HG02678 (cell line): ENCODE data around the gene IMMP2L.
"Not testable (repeated sequence)": the region's sequence is repeated elsewhere in the genome, so short reads cannot be mapped to it uniquely, and the experiment has no call there.

Experiments
- ATAC-seq: cut with Tn5 transposase; IDR thresholded peaks from one replicate; pipeline ENCODE4 v1.9.1; 2021; ENCODE audit warnings: mild to moderate bottlenecking, moderate library complexity; ENCODE audit not compliant: unreplicated experiment

IMMP2L gene

DNA sequence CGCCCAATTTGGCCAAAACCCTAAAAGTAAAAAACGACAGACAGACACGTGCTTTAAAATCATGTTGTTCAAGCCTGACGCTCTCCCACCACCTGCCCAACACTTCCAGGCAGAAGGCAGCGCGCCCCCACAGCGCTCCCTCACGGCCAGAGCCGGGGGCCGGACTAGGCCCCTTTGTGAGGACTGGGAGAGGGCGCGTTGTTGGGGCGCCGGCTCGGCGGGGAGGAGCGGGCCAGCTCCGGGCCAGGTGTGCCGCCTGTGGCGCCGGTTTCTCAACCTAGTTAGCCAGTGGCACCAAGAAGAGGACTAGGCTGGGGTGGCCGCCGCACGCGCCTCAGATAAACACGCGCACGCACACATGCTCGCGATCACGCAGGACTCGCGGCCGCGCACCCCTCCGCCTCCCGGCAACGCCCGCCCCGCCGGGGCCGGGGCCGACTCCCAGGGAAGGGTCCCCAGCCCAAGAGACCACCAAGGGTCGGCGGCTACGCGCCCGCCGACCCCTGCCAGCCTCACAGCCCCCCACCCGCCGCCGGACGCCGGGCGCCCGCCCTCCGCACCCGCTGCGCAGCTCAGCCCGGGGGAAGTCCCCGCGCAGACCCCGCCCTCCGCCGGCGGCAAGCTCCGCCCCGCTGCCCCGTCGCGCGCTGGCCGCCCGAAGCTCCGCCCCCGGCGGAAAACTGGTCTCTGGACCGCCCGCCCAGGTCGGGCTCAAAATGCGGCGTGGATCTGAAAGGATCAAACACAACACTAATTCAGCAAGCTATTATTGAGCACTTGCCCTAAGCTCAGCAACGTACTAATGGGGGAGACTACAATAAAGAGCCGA, at the start of gene IMMP2L:
Gene IMMP2L, minus strand, starts transcription at position 589 of the 829 bp plus-strand sequence.
- peak; percentile 83 for ATAC-seq

GRCh38 chr7:111609483-111610254, 47.4 kb upstream of the IMMP2L start:
- ATAC-seq, result not testable (repeated sequence)

GRCh38 chr7:111607621-111608020, 45.3 kb upstream of the IMMP2L start:
- no peak for ATAC-seq

DNA sequence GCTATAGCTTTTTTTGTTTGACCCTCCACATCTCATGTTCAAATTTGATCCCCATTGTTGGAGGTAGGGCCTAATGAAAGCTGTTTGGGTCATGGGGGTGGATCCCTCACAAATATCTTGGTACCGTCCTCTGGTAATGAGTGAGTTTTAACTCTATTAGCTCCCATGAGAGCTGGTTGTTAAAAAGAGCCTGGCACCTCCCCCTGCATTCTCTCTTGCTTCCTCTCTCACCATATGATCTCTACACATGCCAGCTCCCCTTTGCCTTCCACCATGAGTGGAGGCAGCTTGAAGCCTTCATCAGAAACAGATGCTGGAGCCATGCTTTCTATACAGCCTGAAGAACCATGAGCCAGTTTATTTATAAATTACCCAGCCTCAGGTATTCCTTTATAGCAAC, 43.0 kb upstream of the IMMP2L start:
- ATAC-seq, result no peak

- no peak for ATAC-seq
Measured at GRCh38 chr7:111600091-111600490, 37.8 kb upstream of the IMMP2L start.

- ATAC-seq, result no peak
Measured at GRCh38 chr7:111595780-111596179, 33.5 kb upstream of the IMMP2L start.

GRCh38 chr7:111594602-111595001, 32.3 kb upstream of the IMMP2L start:
- no peak for ATAC-seq

- no peak for ATAC-seq
Measured at GRCh38 chr7:111593343-111593742, 31.1 kb upstream of the IMMP2L start.

DNA sequence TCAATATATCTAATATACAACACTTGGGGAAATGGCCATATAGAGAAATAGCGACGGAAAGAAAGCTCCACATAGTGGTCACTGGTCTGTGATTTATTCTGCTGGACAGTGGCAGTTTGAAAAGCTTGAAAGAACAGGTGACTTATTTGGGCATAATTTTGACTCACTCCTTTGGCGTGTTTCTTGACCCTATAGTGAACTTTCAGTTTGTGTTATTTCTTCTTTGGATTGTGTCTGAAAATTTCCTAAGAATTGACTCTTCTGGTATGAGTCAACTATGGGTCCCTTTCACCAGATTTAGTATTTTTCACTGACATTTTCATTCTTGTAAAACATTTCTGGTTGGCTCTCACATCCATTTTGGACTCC, 25.8 kb upstream of the IMMP2L start:
- ATAC-seq, result no peak

DNA sequence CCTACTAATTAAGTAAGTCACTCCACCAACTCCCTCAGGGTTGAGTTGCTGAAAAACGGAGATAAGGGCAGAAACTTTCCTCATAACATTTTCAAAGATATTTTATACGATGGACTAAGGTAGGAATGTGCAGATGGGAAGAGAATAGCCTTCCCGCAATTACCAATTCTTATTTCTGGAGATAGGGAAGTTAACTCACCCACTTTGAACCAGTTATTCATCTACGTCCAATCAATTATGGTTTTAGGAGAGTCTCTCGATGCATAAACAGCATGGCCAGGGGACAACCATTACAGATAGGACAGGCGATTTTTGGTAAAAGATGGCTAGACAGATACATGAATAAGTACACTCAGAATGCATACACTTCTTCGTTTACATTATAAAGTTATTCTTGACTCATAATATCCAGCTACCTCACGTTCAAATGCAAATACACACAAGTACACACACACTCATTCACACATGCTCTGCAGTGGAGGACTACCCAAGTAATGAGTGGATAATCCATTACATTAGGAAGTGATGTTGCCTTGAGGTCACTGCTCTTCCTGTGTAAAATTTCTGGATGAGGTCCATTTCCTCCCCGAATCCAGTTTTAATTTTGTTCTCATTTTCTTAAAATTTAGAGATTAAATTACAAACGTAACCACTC, 25.2 kb upstream of the IMMP2L start:
- no peak for ATAC-seq

- no peak for ATAC-seq
Measured at GRCh38 chr7:111586711-111587409, 24.6 kb upstream of the IMMP2L start.

- not testable (repeated sequence) for ATAC-seq
Measured at GRCh38 chr7:111581784-111582488, 19.6 kb upstream of the IMMP2L start.

DNA sequence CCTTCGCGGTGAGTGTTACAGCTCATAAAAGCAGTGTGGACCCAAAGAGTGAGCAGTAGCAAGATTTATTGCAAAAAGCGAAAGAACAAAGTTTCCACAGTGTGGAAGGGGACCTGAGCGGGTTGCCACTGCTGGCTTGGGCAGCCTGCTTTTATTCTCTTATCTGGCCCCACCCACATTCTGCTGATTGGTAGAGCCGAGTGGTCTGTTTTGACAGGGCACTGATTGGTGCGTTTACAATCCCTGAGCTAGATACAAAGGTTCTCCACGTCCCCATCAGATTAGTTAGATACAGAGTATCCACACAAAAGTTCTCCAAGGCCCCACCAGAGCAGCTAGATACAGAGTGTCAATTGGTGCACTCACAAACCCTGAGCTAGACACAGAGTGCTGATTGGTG, 18.9 kb upstream of the IMMP2L start:
- ATAC-seq, result not testable (repeated sequence)

- ATAC-seq, result no peak
Measured at GRCh38 chr7:111578754-111579153, 16.5 kb upstream of the IMMP2L start.

DNA sequence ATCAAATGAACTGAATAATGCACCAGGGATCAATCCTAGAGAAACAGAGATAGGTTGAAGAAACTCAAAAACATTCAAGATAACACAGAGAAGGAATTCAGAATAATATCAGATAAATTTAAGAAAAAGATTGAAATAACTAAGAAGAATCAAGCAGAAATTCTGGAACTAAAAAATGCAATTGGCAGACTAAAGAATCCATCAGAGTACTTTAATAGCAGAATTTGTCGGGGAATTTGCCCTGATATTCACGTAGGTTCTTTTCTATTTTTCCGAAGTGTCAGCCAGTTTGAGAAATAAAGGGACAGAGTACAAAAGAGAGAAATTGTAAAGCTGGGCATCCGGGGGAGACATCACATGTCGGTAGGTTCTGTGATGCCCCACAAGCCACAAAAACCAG, 9.4 kb upstream of the IMMP2L start:
- ATAC-seq, result no peak

- peak; percentile 53 for ATAC-seq
Measured at GRCh38 chr7:111568870-111569462, 6.7 kb upstream of the IMMP2L start.

DNA sequence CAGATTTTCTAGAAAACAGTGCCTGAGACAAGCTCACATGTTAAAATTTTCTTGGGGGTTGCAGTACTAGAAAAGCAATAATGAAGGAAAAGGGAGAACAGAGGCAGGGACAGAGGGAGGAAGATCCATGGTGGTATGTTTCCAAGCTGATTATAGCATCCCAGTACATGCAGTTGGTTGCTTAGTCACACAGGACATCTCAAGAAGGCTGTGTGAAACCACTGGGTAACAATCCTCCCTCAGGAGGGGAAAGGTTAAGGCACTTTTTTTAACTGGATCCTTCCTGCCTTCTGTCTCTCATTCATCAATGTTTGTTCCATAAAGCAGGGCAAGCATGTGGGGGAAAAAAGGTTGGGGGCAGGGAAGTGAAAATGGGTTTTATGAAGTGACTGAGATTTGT, 6.1 kb upstream of the IMMP2L start:
- no peak for ATAC-seq

GRCh38 chr7:111564078-111564477, 1.8 kb upstream of the IMMP2L start:
- ATAC-seq, result no peak

GRCh38 chr7:111561654-111561903, 713 bp downstream of the IMMP2L start:
- no peak for ATAC-seq
